ENCODE data around the gene ATCAY.
A peak's percentile ranks its signal among the peaks of the same experiment; 100 is the strongest.
"Not testable (repeated sequence)": the region's sequence is repeated elsewhere in the genome, so short reads cannot be mapped to it uniquely, and the experiment has no call there.

Gene ATCAY

DNA sequence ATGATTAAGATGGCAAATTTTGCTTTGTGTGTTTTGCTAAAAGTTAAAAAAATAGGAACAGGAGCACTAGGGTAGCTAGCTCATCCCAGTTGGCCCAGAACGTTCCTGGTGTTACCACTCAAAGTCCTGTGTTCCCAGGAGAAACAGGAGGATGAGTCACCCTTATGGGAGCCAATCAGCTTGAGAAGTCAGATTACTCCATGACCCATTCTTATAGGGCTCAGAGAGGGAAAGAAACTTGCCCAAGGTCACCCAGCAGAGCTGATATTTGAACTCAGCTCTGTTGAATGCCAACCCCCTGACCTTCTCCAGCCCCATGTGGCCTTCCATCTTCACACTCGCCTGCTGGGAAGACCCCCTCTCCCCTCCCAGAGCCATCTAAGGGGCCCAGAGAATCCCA lies 65.4 kb downstream of the ATCAY start:
- Mint-ChIP-seq H3K27ac (no peak overlapping the region), H3K4me1 (no peaks in the 10 kb centered on the region), H3K36me3 (no peaks in the 10 kb centered on the region), H3K9me3 (no peaks in the 10 kb centered on the region), H3K4me3 (no peak overlapping the region)
- DNase-seq (ENCODE audit: low spot score in 2 of 2) (no peak), ATAC-seq (no peak)

- DNase-seq (ENCODE audit: low spot score in 2 of 2); H3K27ac Mint-ChIP-seq; H3K36me3 Mint-ChIP-seq; H3K9me3 Mint-ChIP-seq; H3K4me3 Mint-ChIP-seq; ATAC-seq; H3K4me1 Mint-ChIP-seq: not testable (repeated sequence)
Measured at GRCh38 chr19:3947316-3947933, 66.9 kb downstream of the ATCAY start.

GRCh38 chr19:3949294-3949693 lies 68.8 kb downstream of the ATCAY start:
- Mint-ChIP-seq H3K27ac (no peak overlapping the region), H3K9me3 (no peaks in the 10 kb centered on the region), H3K4me3 (no peak overlapping the region), H3K4me1 (peaks cover 13% of the 10 kb centered on the region), H3K36me3 (no peaks in the 10 kb centered on the region)
- no peak for ATAC-seq
- no peak for DNase-seq (ENCODE audit: low spot score in 2 of 2)

DNA sequence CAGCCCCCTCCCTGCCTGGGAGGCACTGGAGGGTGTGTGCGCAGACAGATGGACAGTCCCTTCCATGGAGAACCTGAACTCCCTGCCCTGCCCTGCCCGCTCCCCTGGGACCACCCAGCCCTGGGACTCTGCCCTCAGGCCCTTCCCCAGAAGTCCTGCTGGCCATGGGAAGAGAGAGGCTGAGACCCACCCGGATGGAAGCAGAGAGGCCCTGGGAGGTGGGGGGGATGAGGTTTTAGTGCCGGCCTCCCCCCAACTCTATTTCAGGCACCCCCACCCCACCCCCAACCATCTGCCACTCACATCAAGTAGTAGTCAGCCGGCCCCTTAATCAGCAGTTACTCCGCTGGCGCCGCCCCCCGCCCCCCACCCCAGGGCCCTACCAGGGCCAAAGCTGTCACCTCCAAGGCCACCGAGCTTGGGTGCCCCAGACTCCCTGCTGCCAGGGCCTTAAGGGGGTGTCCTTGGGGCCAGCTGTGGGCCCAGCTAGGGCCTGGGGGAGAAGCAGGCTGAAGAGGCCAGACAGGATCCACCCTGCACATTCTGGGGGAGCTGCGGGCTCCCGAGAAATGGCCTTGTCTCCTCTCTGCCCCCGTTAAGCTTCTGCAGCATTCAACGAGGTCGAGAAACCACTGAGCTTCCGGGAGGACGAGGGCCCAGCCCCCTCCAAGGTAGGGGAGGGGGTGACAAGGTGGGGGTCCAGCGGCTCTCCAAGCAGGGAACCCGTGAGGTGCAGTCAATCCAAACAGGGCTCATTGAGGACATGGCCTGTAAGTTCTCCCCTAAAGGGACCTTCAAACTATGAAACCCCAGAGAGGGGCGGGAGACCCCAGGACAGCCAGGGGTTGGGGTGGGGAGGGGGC lies 69.7 kb downstream of the ATCAY start:
- peak overlapping the region; percentile 50 for H3K4me3 Mint-ChIP-seq
- H3K9me3 Mint-ChIP-seq: no peaks in the 10 kb centered on the region
- DNase-seq (ENCODE audit: low spot score in 2 of 2): no peak
- H3K36me3 Mint-ChIP-seq: no peaks in the 10 kb centered on the region
- no peak for ATAC-seq
- peaks cover 13% of the 10 kb centered on the region for H3K4me1 Mint-ChIP-seq
- H3K27ac Mint-ChIP-seq: no peak overlapping the region

DNA sequence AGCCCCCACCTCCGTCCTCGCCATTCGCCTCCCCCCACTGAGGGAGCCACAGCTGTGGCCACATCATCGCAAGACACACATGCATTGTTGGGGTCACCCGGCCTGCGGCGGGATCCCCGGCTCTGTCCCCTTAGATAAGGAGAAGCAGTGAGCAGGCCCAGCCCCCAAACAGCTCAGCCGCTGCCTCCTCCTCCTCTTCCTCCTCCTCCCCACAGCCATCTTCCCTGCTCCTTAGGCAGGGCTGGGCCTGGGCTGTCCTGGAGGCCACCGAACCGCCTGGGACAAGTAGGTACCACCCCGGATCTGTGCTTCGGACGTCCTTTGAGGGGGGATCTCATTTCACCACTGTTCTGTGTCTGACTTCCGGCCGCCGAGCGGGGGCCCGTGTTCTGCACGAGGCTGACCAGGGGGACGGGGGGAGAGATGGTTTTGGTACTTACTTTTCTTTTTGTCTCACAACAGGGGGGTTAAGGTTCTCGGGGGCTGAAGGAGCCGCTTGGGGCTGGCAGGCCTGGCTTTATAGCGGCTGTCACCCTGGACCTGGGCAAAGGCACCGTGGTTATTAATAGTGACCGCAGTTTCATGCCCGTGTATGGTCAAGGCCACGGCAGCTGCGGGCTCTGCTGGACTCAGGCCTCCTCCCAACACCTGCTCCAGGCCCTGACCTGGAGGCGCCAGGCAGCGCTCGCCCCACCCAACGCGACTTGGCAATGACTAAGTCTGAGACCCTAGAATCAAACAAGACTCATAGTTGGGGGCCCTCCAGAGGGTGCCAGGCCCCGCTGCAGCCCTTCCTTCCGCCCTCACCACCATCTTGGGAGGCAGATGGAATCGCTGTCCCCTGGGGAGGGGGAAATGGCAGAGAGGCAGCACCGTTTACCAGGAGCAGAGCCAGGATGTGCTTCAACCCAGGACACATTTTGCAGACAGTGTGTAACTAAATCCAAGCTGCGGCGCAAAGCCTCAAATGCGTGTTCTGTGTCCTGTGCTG lies 70.7 kb downstream of the ATCAY start:
- peaks cover 13% of the 10 kb centered on the region for H3K4me1 Mint-ChIP-seq
- H3K27ac Mint-ChIP-seq: peak overlapping the region; percentile 59
- DNase-seq (ENCODE audit: low spot score in 2 of 2): peak in 1 of 2 donors; percentile 67
- ATAC-seq: peak; percentile 51
- peak overlapping the region; percentile 50 for H3K4me3 Mint-ChIP-seq
- no peaks in the 10 kb centered on the region for H3K9me3 Mint-ChIP-seq
- peaks cover 5% of the 10 kb centered on the region for H3K36me3 Mint-ChIP-seq

- not testable (repeated sequence) for H3K9me3 Mint-ChIP-seq; H3K4me3 Mint-ChIP-seq; DNase-seq (ENCODE audit: low spot score in 2 of 2); H3K27ac Mint-ChIP-seq; ATAC-seq
- H3K4me1 Mint-ChIP-seq: peaks cover 13% of the 10 kb centered on the region
- H3K36me3 Mint-ChIP-seq: peaks cover 21% of the 10 kb centered on the region
Measured at GRCh38 chr19:3952755-3953276, 72.3 kb downstream of the ATCAY start.

DNA sequence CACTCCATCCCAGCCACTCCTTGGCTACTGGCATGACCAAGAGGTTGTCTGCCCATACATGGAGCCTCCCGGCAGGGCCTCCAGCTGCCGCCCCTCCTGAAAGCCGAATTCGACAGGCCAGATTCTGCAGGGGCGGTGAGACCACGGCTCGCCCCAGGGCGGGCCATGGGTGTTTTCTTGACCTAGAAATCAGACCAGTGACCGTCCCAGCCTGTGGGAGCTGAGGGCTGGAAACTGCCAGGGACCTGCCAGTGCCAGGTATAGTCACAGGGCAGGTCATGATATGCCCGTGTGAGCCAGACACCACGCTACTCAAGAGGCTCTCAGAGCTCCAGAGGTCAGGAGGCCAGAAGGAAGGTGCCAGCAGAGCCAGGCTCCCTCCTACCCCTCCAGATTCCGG lies 73.6 kb downstream of the ATCAY start:
- no peak for ATAC-seq
- peaks cover 13% of the 10 kb centered on the region for H3K4me1 Mint-ChIP-seq
- H3K36me3 Mint-ChIP-seq: peaks cover 27% of the 10 kb centered on the region

DNA sequence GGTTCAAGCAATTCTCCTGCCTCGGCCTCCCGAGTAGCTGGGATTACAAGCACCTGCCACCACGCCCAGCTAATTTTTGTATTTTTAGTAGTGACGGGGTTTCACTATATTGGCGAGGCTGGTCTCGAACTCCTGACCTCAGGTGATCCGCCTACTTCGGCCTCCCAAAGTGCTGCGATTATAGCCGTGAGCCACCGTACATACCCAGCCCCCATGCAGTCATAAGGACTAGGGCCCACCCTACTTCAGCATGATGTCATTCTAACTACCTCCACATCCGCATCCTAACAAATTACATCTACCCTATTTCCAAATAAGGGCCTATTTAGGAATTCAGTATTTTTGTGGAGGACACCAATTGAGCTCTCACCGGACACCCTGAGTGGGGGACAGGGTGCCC lies 74.8 kb downstream of the ATCAY start:
- not testable (repeated sequence) for H3K9me3 Mint-ChIP-seq; ATAC-seq; H3K4me3 Mint-ChIP-seq; DNase-seq (ENCODE audit: low spot score in 2 of 2); H3K27ac Mint-ChIP-seq
- Mint-ChIP-seq H3K36me3 (peaks cover 36% of the 10 kb centered on the region), H3K4me1 (peaks cover 13% of the 10 kb centered on the region)

More for the DNA sequence above, 73.6 kb downstream of the ATCAY start:
- H3K9me3 Mint-ChIP-seq: no peaks in the 10 kb centered on the region
- no peak overlapping the region for H3K27ac Mint-ChIP-seq
- H3K4me3 Mint-ChIP-seq: no peak overlapping the region
- DNase-seq (ENCODE audit: low spot score in 2 of 2): no peak

DNA sequence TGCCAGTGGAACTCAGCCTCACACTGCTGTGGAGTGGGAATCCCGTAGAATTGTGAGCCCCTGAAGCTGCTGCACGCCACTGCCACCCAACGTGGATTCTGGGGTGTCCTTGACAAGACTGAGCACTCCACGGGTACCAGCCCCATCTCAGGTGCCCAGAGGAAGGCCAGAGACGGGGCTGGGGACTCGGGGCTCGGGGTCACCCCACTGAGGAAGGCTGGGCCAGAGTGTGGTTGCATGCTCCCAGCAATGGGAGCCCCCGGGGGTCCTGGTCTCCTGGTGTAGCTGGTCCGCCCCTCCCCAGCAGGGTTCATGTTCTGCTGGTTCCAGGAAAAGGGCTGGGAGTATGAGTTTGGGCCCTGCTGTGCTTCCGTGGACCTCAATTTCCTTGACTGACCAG lies 75.2 kb downstream of the ATCAY start:
- Mint-ChIP-seq H3K27ac (no peak overlapping the region), H3K36me3 (peaks cover 41% of the 10 kb centered on the region), H3K9me3 (no peaks in the 10 kb centered on the region), H3K4me3 (no peak overlapping the region), H3K4me1 (peaks cover 13% of the 10 kb centered on the region)
- DNase-seq (ENCODE audit: low spot score in 2 of 2): no peak
- no peak for ATAC-seq

DNA sequence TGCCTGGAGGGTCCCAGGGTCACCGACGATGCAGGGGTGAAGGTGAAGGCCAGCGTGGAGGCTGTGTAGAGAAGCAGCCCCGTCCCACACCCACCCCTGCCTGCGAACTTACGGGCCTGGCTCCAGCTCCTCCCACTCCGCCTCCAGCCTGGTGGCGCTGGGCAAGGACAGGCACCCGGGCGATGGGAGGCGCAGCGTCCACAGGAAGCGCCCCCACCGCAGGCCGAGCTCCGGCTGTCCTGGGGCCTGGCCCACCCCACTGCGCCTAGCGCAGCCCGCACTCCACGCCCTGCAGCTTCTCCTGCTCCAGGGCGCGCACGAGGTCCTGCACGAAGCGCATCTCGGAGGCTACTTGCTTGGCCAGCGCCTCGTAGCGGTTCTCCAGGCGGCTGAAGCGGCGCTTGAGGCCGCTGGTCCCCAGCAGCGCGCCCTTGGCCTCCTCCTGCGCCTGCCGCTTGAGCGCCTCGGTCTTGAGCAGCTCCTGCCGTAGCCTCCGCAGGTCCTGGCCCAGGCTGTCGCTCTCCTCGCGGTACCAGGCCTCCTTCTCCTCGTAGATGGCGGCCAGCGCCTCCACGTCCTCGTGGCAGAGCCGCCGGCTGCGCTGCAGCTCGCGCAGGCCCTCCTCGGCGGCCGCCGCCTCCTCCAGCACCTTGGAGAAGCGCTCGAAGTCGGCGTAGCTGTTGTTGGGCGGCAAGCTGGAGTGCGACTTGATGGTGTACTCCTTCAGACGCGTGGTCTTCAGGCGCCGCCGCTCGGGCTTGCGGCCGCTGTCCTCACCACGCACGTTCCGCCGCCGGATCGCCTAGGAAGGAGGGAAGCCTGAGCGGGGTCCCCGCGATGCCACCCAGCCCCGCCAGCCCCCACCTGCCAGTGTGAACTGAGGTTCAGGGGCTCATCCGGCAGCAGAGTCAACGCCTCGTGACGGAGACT lies 78.6 kb downstream of the ATCAY start:
- DNase-seq (ENCODE audit: low spot score in 2 of 2): no peak
- peak; percentile 31 for ATAC-seq

GRCh38 chr19:3959766-3960131 lies 79.3 kb downstream of the ATCAY start:
- no peak for ATAC-seq
- Mint-ChIP-seq H3K9me3 (no peaks in the 10 kb centered on the region), H3K4me1 (no peaks in the 10 kb centered on the region), H3K4me3 (no peak overlapping the region), H3K27ac (no peak overlapping the region), H3K36me3 (peaks cover 75% of the 10 kb centered on the region)
- no peak for DNase-seq (ENCODE audit: low spot score in 2 of 2)

More for the DNA sequence above, 78.6 kb downstream of the ATCAY start:
- Mint-ChIP-seq H3K4me1 (no peaks in the 10 kb centered on the region), H3K36me3 (peaks cover 70% of the 10 kb centered on the region), H3K9me3 (no peaks in the 10 kb centered on the region), H3K4me3 (no peak overlapping the region), H3K27ac (no peak overlapping the region)

DNA sequence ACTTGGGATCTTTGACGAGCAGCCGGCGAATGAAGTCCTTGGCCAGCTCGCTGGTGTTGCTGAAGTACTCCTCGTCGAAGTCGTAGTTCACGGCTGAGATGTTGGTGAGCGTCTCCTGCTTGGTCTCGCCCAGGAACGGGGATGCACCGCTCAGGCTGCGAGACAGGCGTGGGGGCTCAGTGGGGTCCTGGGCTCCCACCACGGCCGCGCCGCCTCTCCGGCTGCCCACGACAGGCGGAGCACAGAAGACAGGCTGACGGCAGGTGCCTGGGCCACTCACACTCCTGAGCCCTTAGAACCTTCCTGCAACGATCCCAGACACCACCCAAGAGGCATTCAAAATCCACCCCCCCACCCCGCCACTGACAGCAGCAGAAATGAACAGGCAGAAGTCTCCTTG lies 80.5 kb downstream of the ATCAY start:
- Mint-ChIP-seq H3K27ac (no peak overlapping the region), H3K4me1 (no peaks in the 10 kb centered on the region), H3K9me3 (no peaks in the 10 kb centered on the region), H3K36me3 (peaks cover 84% of the 10 kb centered on the region), H3K4me3 (no peak overlapping the region)
- DNase-seq (ENCODE audit: low spot score in 2 of 2) (no peak), ATAC-seq (no peak)

GRCh38 chr19:3963458-3964255 lies 83.2 kb downstream of the ATCAY start:
- no peak for ATAC-seq
- peaks cover 76% of the 10 kb centered on the region for H3K36me3 Mint-ChIP-seq
- DNase-seq (ENCODE audit: low spot score in 2 of 2): no peak
- no peak overlapping the region for H3K4me3 Mint-ChIP-seq
- H3K4me1 Mint-ChIP-seq: peaks cover 7% of the 10 kb centered on the region
- H3K27ac Mint-ChIP-seq: no peak overlapping the region
- no peaks in the 10 kb centered on the region for H3K9me3 Mint-ChIP-seq
